SK-N-SH (cell line): ENCODE results near the gene DLEC1. TPM values are rescaled to one million over a fixed set of nuclear protein-coding genes. Genes with fewer than 3 reads are reported as not detected.
A peak's percentile ranks its signal among the peaks of the same experiment; 100 is the strongest.

Experiments
- CTCF ChIA-PET: fragments of 300-600, 350-600 bp; formaldehyde crosslinking; extraction: SDS; loops from one replicate; lab custom pipeline; 2021; lab: Yijun Ruan, JAX
- POLR2A ChIA-PET: fragments of 350-600 bp; sonication (Branson Sonifier 250); formaldehyde crosslinking; extraction: SDS; loops from one replicate; lab custom pipeline; 2020; ENCODE audit warnings: antibody characterized with exemption, inconsistent platforms; lab: Yijun Ruan, JAX
- DNase-seq: peaks from one replicate; pipeline ENCODE4 v3.0.0; 2012
- H2AFZ ChIP-seq: fragments of 200-600 bp; sonication (generic); 2 replicates; pipeline ENCODE4 v1.8.1; 2016; ENCODE audit warnings: antibody characterized with exemption, mild to moderate bottlenecking, low read depth
- H3F3A ChIP-seq: fragments of 200-600 bp; sonication (generic); replicated peaks from 2 replicates; pipeline ENCODE3; 2016; ENCODE audit warnings: antibody characterized with exemption, mild to moderate bottlenecking; ENCODE audit not compliant: insufficient read depth
- H3K27ac ChIP-seq, 2 experiments: fragments of 200-500 bp in 1 of 2; fragments of 200-600 bp in 1 of 2; sonication (Bioruptor generic) in 1 of 2; sonication (generic), shearing (Covaris generic) in 1 of 2; 2 replicates each; pipeline versions ENCODE4 v1.5.1 to v1.6.1; 2014 to 2016; ENCODE audit warnings: low read depth in 2 of 2, inconsistent platforms in 1 of 2, low read length in 1 of 2, mild to moderate bottlenecking in 1 of 2, mixed read lengths in 1 of 2
- H3K27me3 ChIP-seq: fragments of 200-600 bp; sonication (generic), shearing (Covaris generic); 2 replicates; pipeline ENCODE4 v1.6.1; 2016; ENCODE audit warnings: mixed run types; ENCODE audit not compliant: insufficient read depth
- H3K36me3 ChIP-seq, 2 experiments: fragments of 200-500 bp in 1 of 2; fragments of 200-600 bp in 1 of 2; sonication (Bioruptor generic) in 1 of 2; sonication (generic) in 1 of 2; replicated peaks in 1 of 2; 2 replicates each; pipeline versions ENCODE3 to v1.5.1; 2014 to 2016; ENCODE audit warnings: low read length in 1 of 2, mild to moderate bottlenecking in 1 of 2; ENCODE audit not compliant: insufficient read depth in 2 of 2, control insufficient read depth in 1 of 2
- H3K4me1 ChIP-seq, 2 experiments: fragments of 200-500 bp in 1 of 2; fragments of 200-600 bp in 1 of 2; sonication (Bioruptor generic) in 1 of 2; sonication (generic), shearing (Covaris generic) in 1 of 2; 2 replicates each; pipeline versions ENCODE4 v1.5.1 to v1.6.1; 2014 to 2016; ENCODE audit warnings: low read depth in 1 of 2, low read length in 1 of 2, mixed run types in 1 of 2; ENCODE audit not compliant: insufficient read depth in 2 of 2, control insufficient read depth in 1 of 2
- H3K4me2 ChIP-seq: fragments of 200-600 bp; sonication (generic), shearing (Covaris generic); 2 replicates; pipeline ENCODE4 v1.6.1; 2017; ENCODE audit warnings: mixed run types
- H3K4me3 ChIP-seq, 2 experiments: fragments of 200-500 bp in 1 of 2; fragments of 200-600 bp in 1 of 2; sonication (Bioruptor generic) in 1 of 2; sonication (generic), shearing (Covaris generic) in 1 of 2; 2 replicates each; pipeline versions ENCODE4 v1.5.1 to v1.8.1; 2014 to 2016; ENCODE audit warnings: low read depth in 2 of 2, inconsistent platforms in 1 of 2, low read length in 1 of 2, mild to moderate bottlenecking in 1 of 2, mixed read lengths in 1 of 2, moderate library complexity in 1 of 2
- H3K79me2 ChIP-seq: fragments of 200-600 bp; sonication (generic); 2 replicates; pipeline ENCODE4 v1.8.1; 2017; ENCODE audit warnings: mild to moderate bottlenecking; ENCODE audit not compliant: insufficient read depth
- H3K9ac ChIP-seq: fragments of 200-600 bp; sonication (generic); 2 replicates; pipeline ENCODE4 v1.6.1; 2017; ENCODE audit warnings: mixed run types
- H3K9me2 ChIP-seq: fragments of 200-600 bp; sonication (generic); 2 replicates; pipeline ENCODE4 v1.6.1; 2017; ENCODE audit warnings: mixed run types
- H3K9me3 ChIP-seq: fragments of 200-600 bp; sonication (generic); 2 replicates; pipeline ENCODE4 v1.6.1; 2017; ENCODE audit warnings: mixed run types, mild to moderate bottlenecking, moderate library complexity
- H4K20me1 ChIP-seq: fragments of 200-600 bp; sonication (generic); 2 replicates; pipeline ENCODE4 v1.6.1; 2017; ENCODE audit warnings: mild to moderate bottlenecking, mixed run types; ENCODE audit not compliant: insufficient read depth
- CHD2 ChIP-seq: fragments of 150-350 bp; IDR thresholded peaks from 2 replicates; pipeline ENCODE4 v1.6.1; 2018; ENCODE audit warnings: low read length; ENCODE audit not compliant: partially characterized antibody
- FOSL2 ChIP-seq: IDR thresholded peaks from 2 replicates; pipeline ENCODE4 v1.4.0; 2012; ENCODE audit warnings: low read depth, mild to moderate bottlenecking, moderate library complexity, borderline replicate concordance
- FOXM1 ChIP-seq: IDR thresholded peaks from 2 replicates; pipeline ENCODE4 v1.4.0; 2012; ENCODE audit warnings: low read depth, mild to moderate bottlenecking
- GABPA ChIP-seq: IDR thresholded peaks from 2 replicates; pipeline ENCODE4 v1.4.0; 2012; ENCODE audit warnings: low read depth, mild to moderate bottlenecking
- JUND ChIP-seq: IDR thresholded peaks from 2 replicates; pipeline ENCODE4 v1.4.0; 2012
- NFIC ChIP-seq: IDR thresholded peaks from 2 replicates; pipeline ENCODE4 v1.4.0; 2012; ENCODE audit warnings: borderline replicate concordance
- POLR2AphosphoS5 ChIP-seq: IDR thresholded peaks from 2 replicates; pipeline ENCODE4 v1.6.1; 2012; ENCODE audit warnings: low read depth, low read length
- RCOR1 ChIP-seq: fragments of 150-350 bp; IDR thresholded peaks from 2 replicates; pipeline ENCODE4 v1.6.1; 2017; ENCODE audit warnings: antibody characterized with exemption, low read length
- RFX5 ChIP-seq: IDR thresholded peaks from 2 replicates; pipeline ENCODE4 v1.6.1; 2012; ENCODE audit warnings: mild to moderate bottlenecking, improper control_type of control experiment, low read length
- RXRA ChIP-seq: IDR thresholded peaks from 2 replicates; pipeline ENCODE4 v1.4.0; 2012; ENCODE audit warnings: low read depth, mild to moderate bottlenecking, borderline replicate concordance
- SMC3 ChIP-seq: IDR thresholded peaks from 2 replicates; pipeline ENCODE4 v1.6.1; 2012; ENCODE audit warnings: low read depth, low read length, improper control_type of control experiment
- TAF1 ChIP-seq: IDR thresholded peaks from 2 replicates; pipeline ENCODE4 v1.6.1; 2012; ENCODE audit warnings: low read depth, mild to moderate bottlenecking, low read length, moderate library complexity, borderline replicate concordance
- YY1 ChIP-seq: IDR thresholded peaks from 2 replicates; pipeline ENCODE4 v1.4.0; 2012; ENCODE audit warnings: low read depth, mild to moderate bottlenecking
- WGBS: methylation state at CpG from one replicate; pipeline ENCODE4 v1.1.6; 2017; ENCODE audit warnings: low lambda C conversion rate; 5-methylcytosine and 5-hydroxymethylcytosine counted together
- polyA plus RNA-seq, 3 experiments: library from polyadenylated mRNA; depleted of rRNA; stranded (reverse); fragments of >200 nt; gene quantifications; 2 replicates each; pipeline ENCODE4 v1.2.3, GENCODE V29; 2012
- TF ChIP-seq, protein P1 (sequence below): IDR thresholded peaks from 2 replicates; pipeline ENCODE4 v1.4.0; 2012; ENCODE audit warnings: low read depth
- TF ChIP-seq, protein P2 (sequence below): IDR thresholded peaks from 2 replicates; pipeline ENCODE4 v1.4.0; 2012; ENCODE audit warnings: low read depth, borderline replicate concordance
- TF ChIP-seq, protein P3 (sequence below): IDR thresholded peaks from 2 replicates; pipeline ENCODE4 v1.4.0; 2012; ENCODE audit warnings: low read depth, borderline replicate concordance

DLEC1 gene
- polyA plus RNA-seq, 1 of the 3 experiments (the other 2 are of a cell fraction) = 0.02 TPM

DNA sequence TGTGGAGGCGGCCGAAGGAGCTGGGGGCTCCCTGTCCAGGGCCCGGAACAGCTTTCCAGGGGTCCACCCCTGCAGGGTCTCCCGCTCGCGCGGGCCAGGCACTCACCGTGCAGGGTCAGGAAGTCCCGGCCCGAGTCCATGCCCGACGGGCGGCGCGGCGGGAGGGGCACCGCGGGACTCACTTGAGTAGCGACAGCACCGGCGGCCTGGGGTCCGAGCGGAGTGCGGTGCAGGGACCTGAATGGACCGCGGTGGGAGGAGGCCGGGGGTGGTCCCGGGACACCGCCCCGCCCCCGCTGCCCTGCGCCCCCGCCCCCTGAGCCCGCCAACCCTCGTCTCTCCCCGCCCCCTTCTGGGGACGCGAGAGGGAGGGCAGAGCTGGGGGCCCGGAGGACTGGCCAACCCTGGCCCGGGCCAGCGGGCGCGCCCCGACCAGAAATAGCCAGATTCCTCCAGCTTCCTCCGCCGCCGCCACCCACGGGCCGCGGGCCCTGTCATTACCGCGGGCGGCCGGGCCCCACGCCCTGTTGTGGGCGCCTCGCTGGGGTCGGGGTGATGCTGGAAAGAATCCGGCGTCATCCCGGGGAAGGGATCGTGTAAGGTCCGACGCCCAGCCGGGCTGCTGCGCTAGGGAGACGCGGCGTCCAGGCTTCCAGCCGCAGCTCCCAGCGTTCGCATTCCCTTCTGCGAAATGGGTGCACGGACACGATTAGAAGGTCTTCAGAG, 9.4 kb upstream of the DLEC1 start, which contains the start of gene PLCD1 (continued):
- TF ChIP-seq NFIC = no peak

DNA sequence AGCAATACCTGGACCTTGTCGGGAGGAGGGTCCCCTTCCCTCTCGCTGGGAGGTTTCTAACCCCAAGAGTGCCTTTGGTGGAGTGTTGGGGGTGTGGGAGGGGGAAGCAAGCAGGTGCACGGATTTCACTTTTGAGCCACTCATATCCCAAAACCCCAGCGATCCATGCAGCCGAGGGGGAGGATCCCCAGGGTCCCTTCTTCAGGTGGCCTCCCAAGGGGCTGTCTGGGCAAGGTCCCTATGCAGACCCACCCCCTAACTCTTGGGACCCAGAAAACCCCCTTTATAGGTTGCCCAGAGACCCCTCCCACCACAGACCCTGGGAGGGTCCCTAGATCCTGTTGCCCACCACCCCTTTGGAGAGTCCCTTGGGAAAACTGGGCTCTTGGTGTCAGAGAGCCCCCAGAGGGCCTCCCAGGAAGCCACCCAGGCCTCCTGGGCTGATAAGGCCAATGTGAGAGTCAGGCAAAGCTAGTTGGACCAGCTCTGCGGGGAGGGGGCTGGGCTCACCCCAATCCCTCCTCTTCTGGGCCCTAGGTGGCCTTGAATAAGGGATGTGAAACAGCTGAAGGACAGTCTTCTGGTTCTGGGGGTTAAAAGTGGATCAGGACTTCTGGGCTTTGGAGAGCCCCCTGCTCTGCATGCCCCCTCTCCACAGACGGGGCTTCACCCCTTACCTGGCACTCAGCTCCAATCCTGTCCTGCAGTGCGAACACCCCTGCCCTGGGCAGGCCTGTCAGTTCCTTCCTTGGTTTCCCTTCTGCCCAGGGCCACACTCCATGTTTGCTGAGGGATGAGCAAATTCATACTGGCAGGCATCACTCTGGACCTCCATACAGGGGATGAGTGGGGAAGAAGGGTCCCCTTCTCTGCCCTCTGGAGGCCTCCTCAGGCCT, 8.6 kb upstream of the DLEC1 start:
- WGBS = 13% methylated on average over 2 of the region's 8 CpGs
- DNase-seq = no peak
- H3K27me3 ChIP-seq = no peaks in the 10 kb centered on the region

DNA sequence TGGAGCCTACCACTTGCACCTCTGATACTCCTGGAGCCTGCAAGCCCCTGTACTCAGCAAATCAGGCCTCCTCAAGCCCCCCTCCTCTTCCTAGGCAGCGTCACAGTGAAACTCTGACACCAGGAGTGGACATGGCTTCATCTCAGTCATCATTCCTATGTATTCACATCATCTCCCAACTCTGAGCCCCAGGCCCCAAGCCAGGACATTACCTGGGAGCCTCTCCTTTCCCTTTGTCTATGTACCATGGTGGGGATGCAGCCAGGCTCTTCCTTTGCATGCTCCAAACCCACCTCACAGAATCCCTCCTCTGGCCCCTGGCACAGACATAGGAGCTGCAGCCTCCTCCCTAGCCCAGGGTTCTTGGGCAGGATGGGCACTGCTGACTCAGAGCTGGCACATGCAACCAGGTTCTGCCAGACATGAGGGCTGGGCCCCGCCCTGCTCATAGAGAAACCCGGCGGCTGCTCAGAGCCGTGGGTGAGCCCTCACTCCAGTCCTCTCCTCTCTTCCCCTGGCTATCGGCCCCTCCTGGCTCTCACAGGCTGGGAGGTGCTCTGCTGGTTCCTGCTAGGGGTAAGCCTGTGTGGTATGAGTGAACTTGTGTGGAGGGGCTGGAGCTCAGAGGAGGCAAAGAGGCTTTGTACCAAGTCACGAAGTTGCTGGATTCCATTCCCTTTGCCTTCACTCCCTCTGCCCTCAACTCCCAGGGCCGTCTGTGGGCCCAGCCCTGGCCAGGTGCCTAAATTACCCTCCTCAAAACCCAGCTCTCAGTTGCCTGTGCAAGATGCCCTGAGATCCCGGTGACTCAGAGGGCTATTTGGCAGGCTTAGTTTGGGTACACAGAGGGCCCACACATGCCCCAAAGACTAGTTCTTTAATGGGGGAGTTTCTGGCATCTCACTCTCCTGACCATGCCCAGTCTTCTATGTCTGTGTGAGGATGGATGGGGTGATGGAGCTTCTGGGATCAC, 7.7 kb upstream of the DLEC1 start:
- ChIA-PET CTCF (no interaction called here), POLR2A (interaction anchor here (1.8 kb wide), 1 partner anchor 105 kb away, joined by 6 read pairs; the partner anchor contains the start of gene ACAA1)
- Histone ChIP-seq H3K79me2 (peaks cover 3% of the 10 kb centered on the region; the same call in 1 of the 2 replicates), H3K9me2 (no peaks in the 10 kb centered on the region), H3K9me3 (no peaks in the 10 kb centered on the region), H3K36me3 (no peaks in the 10 kb centered on the region), H3K27me3 (no peaks in the 10 kb centered on the region), H3K4me2 (peak overlapping the region; percentile 83), H3F3A (peaks cover 6% of the 10 kb centered on the region), H3K4me3 (no peak overlapping the region), H2AFZ (peak overlapping the region; percentile 88; the same call in 1 of the 2 replicates), H3K4me1 (peaks cover 13 to 17% of the 10 kb centered on the region in 2 experiments; a peak in 3 of 4 replicates), H3K9ac (peak overlapping the region; percentile 92), H4K20me1 (peaks cover 3% of the 10 kb centered on the region; the same call in 1 of the 2 replicates), H3K27ac (peak overlapping the region in 1 of 2 experiments; percentile 58; a peak in 2 of 4 replicates)
- WGBS = 26% methylated on average over 7 of the region's 9 CpGs
- no peak for DNase-seq
- no peak for TF ChIP-seq RXRA
- TF ChIP-seq, protein P1, sequence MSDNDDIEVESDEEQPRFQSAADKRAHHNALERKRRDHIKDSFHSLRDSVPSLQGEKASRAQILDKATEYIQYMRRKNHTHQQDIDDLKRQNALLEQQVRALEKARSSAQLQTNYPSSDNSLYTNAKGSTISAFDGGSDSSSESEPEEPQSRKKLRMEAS = peak; percentile 73
- TF ChIP-seq CHD2 = no peak
- no peak for TF ChIP-seq RCOR1
- peak; percentile 42; the same call in 1 of the 2 replicates for TF ChIP-seq TAF1
- TF ChIP-seq RFX5 = no peak
- TF ChIP-seq GABPA = no peak
- TF ChIP-seq, protein P2, sequence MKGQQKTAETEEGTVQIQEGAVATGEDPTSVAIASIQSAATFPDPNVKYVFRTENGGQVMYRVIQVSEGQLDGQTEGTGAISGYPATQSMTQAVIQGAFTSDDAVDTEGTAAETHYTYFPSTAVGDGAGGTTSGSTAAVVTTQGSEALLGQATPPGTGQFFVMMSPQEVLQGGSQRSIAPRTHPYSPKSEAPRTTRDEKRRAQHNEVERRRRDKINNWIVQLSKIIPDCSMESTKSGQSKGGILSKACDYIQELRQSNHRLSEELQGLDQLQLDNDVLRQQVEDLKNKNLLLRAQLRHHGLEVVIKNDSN = no peak
- no peak for TF ChIP-seq FOXM1
- peak; percentile 56; the same call in 1 of the 2 replicates for TF ChIP-seq FOSL2
- TF ChIP-seq, protein P3, sequence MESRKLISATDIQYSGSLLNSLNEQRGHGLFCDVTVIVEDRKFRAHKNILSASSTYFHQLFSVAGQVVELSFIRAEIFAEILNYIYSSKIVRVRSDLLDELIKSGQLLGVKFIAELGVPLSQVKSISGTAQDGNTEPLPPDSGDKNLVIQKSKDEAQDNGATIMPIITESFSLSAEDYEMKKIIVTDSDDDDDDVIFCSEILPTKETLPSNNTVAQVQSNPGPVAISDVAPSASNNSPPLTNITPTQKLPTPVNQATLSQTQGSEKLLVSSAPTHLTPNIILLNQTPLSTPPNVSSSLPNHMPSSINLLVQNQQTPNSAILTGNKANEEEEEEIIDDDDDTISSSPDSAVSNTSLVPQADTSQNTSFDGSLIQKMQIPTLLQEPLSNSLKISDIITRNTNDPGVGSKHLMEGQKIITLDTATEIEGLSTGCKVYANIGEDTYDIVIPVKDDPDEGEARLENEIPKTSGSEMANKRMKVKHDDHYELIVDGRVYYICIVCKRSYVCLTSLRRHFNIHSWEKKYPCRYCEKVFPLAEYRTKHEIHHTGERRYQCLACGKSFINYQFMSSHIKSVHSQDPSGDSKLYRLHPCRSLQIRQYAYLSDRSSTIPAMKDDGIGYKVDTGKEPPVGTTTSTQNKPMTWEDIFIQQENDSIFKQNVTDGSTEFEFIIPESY = no peak
- peak; percentile 67 for TF ChIP-seq NFIC
- TF ChIP-seq POLR2AphosphoS5 = no peak
- TF ChIP-seq JUND = peak; percentile 30; the same call in 1 of the 2 replicates
- no peak; the same call in 1 of the 2 replicates for TF ChIP-seq YY1

More for the DNA sequence above, 8.6 kb upstream of the DLEC1 start:
- Histone ChIP-seq H2AFZ (peak overlapping the region; percentile 88), H3F3A (peaks cover 13% of the 10 kb centered on the region), H3K4me2 (peak overlapping the region; percentile 83), H3K4me3 (peak overlapping the region; percentile 75 to 77), H3K9me2 (no peaks in the 10 kb centered on the region), H3K9me3 (no peaks in the 10 kb centered on the region), H3K79me2 (peaks cover 3% of the 10 kb centered on the region; the same call in 1 of the 2 replicates), H3K9ac (peak overlapping the region; percentile 92), H3K4me1 (peaks cover 18 to 23% of the 10 kb centered on the region in 2 experiments; a peak in 3 of 4 replicates), H3K27ac (peak overlapping the region in 1 of 2 experiments; percentile 58; a peak in 3 of 4 replicates), H3K36me3 (no peaks in the 10 kb centered on the region), H4K20me1 (peaks cover 3% of the 10 kb centered on the region; the same call in 1 of the 2 replicates)
- POLR2A ChIA-PET = interaction anchor here (0.6 to 1.8 kb wide), 4 partner anchors 12 to 241 kb away, joined by 3 to 6 read pairs (median 4); partner anchors contain the start of gene ACAA1
- CTCF ChIA-PET = interaction anchor here (0.7 kb wide), 1 partner anchor 27 kb away, joined by 3 read pairs; no protein-coding TSS in a partner anchor
- no peak for TF ChIP-seq SMC3
- 0 out of 2 replicates have a peak, but pooled peaks have one; percentile 2 for TF ChIP-seq POLR2AphosphoS5
